Dermis microvascular lymphatic vessel endothelial cell (primary cell): ENCODE data around the gene SDE2. TPM values are rescaled to one million over a fixed set of nuclear protein-coding genes. Genes with fewer than 3 reads are reported as not detected.
"Not testable (repeated sequence)": the region's sequence is repeated elsewhere in the genome, so short reads cannot be mapped to it uniquely, and the experiment has no call there.

ENCODE experiments used
- DNase-seq, 2 donors: peaks; one replicate each; pipeline versions ENCODE4 v3.0.0 to v3.0.0-alpha.2; 2010; ENCODE audit warnings: low read depth in 2 of 2
- total RNA-seq: library from RNA; depleted of rRNA; stranded (reverse); fragments of >200 nt; gene quantifications from 2 replicates; pipeline ENCODE4 v1.2.1, GENCODE V29; 2014

The SDE2 gene
- total RNA-seq, 1 donor from 2014 or later, result 19.4 TPM

GRCh38 chr1:225977937-225978748, 21.0 kb downstream of the SDE2 start:
- DNase-seq, result no peak

DNA sequence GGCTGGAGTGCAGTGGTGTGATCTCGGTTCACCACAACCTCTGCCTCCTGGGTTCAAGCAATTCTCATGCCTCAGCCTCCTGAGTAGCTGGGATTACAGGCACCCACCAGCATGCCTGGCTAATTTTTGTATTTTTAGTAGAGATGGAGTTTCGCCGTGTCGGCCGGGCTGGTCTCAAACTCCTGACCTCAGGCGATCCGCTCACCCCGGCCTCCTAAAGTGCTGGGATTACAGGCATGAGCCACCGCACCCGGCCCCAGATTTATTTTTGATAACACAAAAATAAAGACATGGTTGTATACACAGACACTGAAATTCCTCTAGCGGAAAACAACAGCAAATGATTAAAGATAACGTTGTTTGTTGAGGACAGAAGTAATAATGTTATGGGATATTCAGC, 24.0 kb downstream of the SDE2 start:
- DNase-seq, result not testable (repeated sequence)

DNA sequence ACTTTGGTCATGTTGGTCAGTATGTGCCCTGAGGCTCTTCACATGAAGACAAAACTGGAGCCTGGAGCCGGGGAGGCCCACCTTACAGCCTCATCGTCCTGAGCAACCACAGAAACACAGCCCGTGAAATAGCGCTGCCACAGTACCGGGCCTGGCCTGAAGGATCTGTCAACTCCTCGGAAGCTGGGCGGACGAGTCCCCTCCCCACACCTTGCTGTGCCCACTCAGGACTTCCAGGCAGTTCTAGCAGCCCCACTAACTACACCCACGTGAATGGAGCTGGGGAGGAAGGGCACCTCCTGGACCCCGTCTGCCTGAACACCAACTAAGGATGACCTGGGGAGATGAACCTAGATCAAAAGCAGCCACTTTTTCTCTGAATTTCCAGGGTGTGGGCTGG, 24.7 kb downstream of the SDE2 start:
- no peak for DNase-seq

DNA sequence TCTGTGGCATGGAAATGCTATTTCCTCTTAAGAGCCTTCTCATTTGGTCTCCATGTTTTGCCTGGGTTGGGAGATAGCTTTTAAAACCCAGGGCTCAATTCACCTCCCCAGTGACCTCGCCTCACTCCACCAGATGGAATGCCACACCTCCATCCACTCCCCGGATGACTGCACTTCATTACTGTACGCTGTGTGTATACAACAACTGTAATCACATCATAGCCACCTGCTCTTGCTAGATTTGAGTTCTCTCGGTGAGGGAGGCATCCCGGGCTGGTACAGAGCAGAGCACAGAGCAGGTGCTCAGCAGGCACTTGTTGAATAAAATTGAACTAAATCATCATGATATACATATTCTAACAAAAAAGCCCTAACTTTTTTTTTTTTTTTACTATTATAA, 26.0 kb downstream of the SDE2 start:
- DNase-seq, result no peak

- no peak for DNase-seq
These were observed 26.6 kb downstream of the SDE2 start for GRCh38 chr1:225972344-225973152.

GRCh38 chr1:225970592-225971157, 28.5 kb downstream of the SDE2 start:
- not testable (repeated sequence) for DNase-seq

- DNase-seq, result not testable (repeated sequence)
These were observed 29.4 kb downstream of the SDE2 start for GRCh38 chr1:225969751-225970150.

- no peak for DNase-seq
These were observed 33.9 kb downstream of the SDE2 start for GRCh38 chr1:225965231-225965630.

- no peak for DNase-seq
These were observed 35.2 kb downstream of the SDE2 start for GRCh38 chr1:225963735-225964530.

- DNase-seq, result peak in 1 of 2 donors; percentile 45
These were observed 36.6 kb downstream of the SDE2 start for GRCh38 chr1:225962440-225962975.

GRCh38 chr1:225961659-225962439, 37.3 kb downstream of the SDE2 start:
- no peak for DNase-seq

DNA sequence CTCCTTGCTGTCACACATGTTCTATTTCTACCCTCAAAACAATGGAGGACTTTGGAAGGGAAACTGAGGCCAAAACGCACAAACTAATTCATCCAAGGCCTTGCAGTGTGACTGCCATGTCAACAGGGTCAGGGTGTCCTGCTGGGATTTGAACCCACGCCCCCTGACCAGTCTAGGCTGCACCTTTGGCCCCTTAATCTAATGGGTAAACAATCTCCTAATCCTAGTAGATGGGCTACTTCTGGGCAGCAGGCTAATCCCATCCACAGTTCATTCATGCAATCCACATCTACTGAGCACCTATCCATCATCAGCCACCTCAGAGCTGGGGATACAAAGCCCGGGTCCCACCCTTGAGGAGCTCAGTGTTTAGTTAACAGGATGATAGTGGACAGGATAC, 41.1 kb downstream of the SDE2 start:
- DNase-seq, result no peak

- no peak for DNase-seq
These were observed 44.4 kb downstream of the SDE2 start for GRCh38 chr1:225954753-225955152.

- DNase-seq, result no peak
These were observed 45.8 kb downstream of the SDE2 start for GRCh38 chr1:225953315-225953714.

DNA sequence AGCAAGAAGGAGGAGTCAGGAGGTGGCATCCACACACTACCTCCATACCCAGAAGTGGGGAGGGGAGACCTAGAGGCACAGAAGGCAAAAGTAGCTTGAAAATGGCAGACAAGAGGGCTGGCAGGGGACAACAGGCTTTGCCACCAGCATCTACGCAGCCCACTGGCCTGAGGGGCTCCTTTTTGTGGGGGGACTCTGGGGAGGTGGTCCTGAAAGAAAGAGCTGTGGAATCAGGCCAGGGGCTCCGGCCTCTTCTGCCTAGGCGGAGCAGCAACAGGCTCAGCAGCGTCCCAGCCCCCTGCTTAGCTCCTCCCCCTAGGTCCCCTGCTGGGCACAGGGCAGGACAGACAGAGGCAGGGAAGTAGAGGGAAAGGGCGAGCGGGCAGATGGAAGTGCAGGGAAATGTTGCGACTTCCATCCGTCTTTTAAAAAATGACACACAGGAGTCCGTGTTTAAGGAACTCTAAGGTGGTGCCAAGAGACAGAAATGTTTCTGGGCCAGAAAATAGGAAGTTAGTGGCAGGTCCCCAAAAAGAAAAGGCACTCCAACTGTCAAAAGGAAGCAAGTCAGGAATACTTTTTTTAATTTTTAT, 48.1 kb downstream of the SDE2 start:
- no peak for DNase-seq

GRCh38 chr1:225949041-225949440, 50.1 kb downstream of the SDE2 start:
- DNase-seq, result no peak

DNA sequence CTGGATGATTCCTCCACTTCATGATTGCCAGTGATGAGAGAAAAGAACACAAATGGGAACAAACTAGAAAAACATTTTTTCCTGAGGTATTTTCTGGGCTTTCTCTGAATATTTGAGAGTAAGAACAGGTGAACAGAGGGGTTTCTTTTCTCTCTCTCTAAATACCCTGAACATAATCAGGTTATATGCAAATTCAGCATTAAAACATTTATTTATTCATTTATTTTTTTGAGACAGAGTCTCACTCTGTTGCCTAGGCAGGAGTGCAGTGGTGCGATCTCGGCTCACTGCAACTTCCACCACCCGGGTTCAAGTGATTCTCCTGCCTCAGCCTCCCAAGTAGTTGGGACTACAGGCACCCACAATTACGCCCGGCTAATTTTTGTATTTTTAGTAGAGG, 52.3 kb downstream of the SDE2 start:
- no peak for DNase-seq

DNA sequence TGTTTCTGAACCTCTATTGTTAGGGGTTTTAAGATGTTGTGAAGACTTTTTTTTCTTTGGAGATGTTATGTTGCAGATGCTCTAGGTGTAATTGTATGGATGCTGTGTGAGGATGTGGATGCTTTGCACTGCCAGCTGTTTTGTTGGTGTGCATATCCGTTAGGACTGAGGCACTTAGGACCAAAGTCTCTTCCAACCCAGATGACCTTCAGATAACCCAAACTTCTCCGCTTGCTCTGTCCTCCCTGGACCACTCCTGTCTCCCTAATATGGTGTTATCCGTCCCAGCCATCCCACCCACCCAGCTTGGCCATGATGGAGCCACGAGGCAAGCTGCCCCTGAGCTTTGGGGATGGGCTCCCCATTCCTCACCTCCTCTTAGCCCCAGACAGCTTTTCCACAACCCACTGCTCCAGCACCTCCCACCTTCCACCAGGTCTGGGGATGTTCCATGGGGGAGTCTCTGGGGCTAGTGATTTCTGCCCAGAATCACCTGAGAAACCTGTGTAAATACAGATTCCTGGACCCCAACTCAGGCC, 53.0 kb downstream of the SDE2 start:
- no peak for DNase-seq

DNA sequence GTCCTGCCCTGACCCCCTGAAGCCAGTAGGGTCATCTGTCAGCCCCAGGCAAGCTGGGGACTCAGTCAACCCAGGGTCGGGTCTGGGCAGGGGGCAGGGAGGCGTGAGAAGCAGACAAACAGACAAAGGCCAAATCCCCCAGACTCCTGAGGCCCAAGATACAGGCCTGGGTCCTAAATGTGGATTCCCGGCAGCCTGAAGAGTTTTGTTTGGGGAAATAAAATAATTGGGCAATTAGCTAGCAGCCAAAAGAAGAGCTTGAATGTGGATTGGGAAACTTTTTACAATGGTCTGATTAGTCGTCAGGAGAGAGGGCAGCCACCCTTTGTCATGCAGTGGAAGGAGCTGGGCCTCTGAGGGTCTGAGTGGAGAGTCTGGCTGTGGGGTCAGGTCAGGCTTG, 53.6 kb downstream of the SDE2 start:
- DNase-seq, result no peak

DNA sequence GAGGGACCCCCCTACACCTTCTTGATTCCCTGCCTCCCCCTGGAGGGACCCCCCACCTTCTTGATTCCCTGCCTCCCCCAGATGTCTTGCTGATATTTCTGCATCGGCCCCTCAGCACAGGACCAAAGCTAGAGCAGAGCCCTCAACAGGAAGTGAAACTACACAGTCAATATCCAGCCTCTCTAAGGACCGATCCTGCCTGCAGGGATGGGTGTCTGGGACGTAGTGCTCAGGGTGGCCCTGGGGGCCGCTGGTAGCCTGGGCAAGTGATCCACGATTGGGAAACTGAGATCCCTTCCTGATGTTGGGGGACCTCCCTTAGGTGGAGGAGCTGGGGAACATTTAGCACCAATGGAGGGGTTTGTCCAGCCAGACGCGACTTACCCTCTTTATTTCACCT, 54.2 kb downstream of the SDE2 start:
- DNase-seq, result no peak
